ENCODE results near the gene PDE4D. TPM values are rescaled to one million over a fixed set of nuclear protein-coding genes. Genes with fewer than 3 reads are reported as not detected.

The PDE4D gene
- total RNA-seq, 2 experiments from 2014 or later, result 164 to 175 TPM

DNA sequence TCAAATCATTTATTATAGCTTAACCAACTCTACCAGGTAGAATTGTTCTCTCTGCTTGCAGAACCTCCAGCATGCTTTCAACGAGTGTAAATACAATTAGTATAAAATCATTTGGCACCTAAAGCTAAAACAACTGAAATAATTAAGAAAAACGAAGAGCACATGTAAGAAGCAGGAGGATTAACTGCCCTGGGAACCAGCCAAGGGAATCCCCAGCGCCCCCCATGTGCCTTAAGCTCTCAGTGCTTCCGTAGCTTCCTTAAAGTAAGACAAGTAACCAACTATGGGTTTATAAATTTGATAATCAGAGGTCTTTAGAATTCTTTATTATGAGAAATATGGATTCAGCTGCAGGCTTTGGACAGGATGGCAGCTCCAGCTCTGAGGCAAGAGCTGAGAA lies 908.2 kb downstream of the PDE4D start:
- no peaks in the 10 kb centered on the region for H3K27me3 ChIP-seq (ENCODE audit: control insufficient read depth in 1 of 2, insufficient read depth in 2 of 2, low read length in 2 of 2)
- no peak for DNase-seq

DNA sequence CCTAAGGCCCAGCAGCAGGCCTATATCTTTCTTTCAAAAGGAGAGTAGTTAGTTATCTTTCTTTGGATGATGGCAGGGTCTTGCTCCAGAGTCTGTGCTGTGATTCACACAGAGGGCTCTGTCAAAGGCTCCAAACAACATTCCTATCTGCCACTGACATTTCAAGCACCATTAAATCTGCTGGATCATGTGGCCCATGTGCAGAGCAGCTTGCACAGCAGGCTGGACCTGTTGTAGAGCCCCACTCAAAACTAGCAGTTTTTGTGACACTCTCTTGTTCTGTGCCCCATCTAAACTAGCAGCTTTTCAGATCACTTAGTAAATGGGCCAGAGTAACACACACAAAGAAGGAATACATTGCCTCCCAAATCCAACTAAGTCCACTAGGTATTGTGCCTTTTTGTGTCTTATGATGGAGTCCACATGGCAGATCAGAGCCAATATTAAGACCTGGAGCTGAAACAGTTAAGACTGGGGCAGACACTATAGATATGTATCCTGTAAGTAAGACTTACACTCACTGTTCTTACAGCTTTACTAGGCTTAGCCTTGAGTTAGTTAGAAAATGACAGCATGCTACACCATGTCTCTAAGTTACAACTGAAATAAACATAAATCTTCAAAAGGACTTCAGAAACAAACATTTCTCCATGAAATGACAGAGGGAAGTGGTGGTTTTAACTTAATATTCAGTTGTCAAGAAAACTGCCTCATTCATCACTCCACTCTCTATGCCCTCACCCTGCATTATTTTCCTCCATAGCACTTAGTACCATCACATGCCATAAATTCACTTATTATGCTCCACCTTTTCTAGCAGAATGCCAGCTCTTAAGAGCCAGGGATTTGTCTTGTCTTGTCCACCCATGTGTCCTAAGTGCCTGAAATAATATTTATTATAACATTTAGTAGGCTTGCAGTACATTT lies 909.7 kb downstream of the PDE4D start:
- H3K9me3 Mint-ChIP-seq, result no peaks in the 10 kb centered on the region
- H3K27ac Mint-ChIP-seq, result no peak overlapping the region
- Histone ChIP-seq H3K4me1 (ENCODE audit: insufficient read depth, low read length) (no peaks in the 10 kb centered on the region), H3K9me3 (ENCODE audit: control insufficient read depth in 1 of 2, insufficient read depth in 1 of 2, low read length in 2 of 2) (no peaks in the 10 kb centered on the region), H3K4me3 (ENCODE audit: low read length) (no peak overlapping the region), H3K36me3 (ENCODE audit: insufficient read depth, low read length) (peaks cover 68% of the 10 kb centered on the region), H3K27me3 (ENCODE audit: control insufficient read depth in 1 of 2, insufficient read depth in 2 of 2, low read length in 2 of 2) (no peaks in the 10 kb centered on the region), H3K27ac (ENCODE audit: low read depth in 1 of 2, low read length in 2 of 2) (no peak overlapping the region)
- H3K27me3 Mint-ChIP-seq, result no peaks in the 10 kb centered on the region
- H3K4me3 Mint-ChIP-seq, result no peak overlapping the region
- peaks cover 90% of the 10 kb centered on the region for H3K36me3 Mint-ChIP-seq (ENCODE audit: low read depth)
- no peak for DNase-seq
- no peaks in the 10 kb centered on the region for H3K4me1 Mint-ChIP-seq (ENCODE audit: low read depth)
- POLR2A ChIA-PET, result interaction anchor here (1.3 kb wide), 1 partner anchor 9 kb away, joined by 3 read pairs; no protein-coding TSS in a partner anchor
- TF ChIP-seq, protein P1, sequence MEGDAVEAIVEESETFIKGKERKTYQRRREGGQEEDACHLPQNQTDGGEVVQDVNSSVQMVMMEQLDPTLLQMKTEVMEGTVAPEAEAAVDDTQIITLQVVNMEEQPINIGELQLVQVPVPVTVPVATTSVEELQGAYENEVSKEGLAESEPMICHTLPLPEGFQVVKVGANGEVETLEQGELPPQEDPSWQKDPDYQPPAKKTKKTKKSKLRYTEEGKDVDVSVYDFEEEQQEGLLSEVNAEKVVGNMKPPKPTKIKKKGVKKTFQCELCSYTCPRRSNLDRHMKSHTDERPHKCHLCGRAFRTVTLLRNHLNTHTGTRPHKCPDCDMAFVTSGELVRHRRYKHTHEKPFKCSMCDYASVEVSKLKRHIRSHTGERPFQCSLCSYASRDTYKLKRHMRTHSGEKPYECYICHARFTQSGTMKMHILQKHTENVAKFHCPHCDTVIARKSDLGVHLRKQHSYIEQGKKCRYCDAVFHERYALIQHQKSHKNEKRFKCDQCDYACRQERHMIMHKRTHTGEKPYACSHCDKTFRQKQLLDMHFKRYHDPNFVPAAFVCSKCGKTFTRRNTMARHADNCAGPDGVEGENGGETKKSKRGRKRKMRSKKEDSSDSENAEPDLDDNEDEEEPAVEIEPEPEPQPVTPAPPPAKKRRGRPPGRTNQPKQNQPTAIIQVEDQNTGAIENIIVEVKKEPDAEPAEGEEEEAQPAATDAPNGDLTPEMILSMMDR (IDR thresholded peaks at IDR 0.05), result no peak
- no peak for ATAC-seq (ENCODE audit: poor library complexity)
- intact Hi-C loops (cut with DNase I, micrococcal nuclease), result no loop called here
- CTCF ChIA-PET, result no interaction called here

More for the DNA sequence above, 908.2 kb downstream of the PDE4D start:
- TF ChIP-seq, protein P1 (IDR thresholded peaks at IDR 0.05), result no peak
- Histone ChIP-seq H3K27ac (ENCODE audit: low read depth in 1 of 2, low read length in 2 of 2) (no peak overlapping the region), H3K9me3 (ENCODE audit: control insufficient read depth in 1 of 2, insufficient read depth in 1 of 2, low read length in 2 of 2) (no peaks in the 10 kb centered on the region), H3K4me1 (ENCODE audit: insufficient read depth, low read length) (no peaks in the 10 kb centered on the region), H3K4me3 (ENCODE audit: low read length) (no peak overlapping the region), H3K36me3 (ENCODE audit: insufficient read depth, low read length) (peaks cover 74% of the 10 kb centered on the region)
- H3K4me3 Mint-ChIP-seq, result no peak overlapping the region
- CTCF ChIA-PET, result interaction anchor here (1.1 kb wide), 1 partner anchor 10 kb away, joined by 3 read pairs; no protein-coding TSS in a partner anchor
- no peak for ATAC-seq (ENCODE audit: poor library complexity)
- POLR2A ChIA-PET, result interaction anchor here (0.6 to 1.3 kb wide), 2 partner anchors 10 to 87 kb away, joined by 3 read pairs; no protein-coding TSS in a partner anchor
- H3K36me3 Mint-ChIP-seq (ENCODE audit: low read depth), result peaks cover 90% of the 10 kb centered on the region
- intact Hi-C loops (cut with DNase I, micrococcal nuclease), result no loop called here
- no peaks in the 10 kb centered on the region for H3K4me1 Mint-ChIP-seq (ENCODE audit: low read depth)
- no peaks in the 10 kb centered on the region for H3K27me3 Mint-ChIP-seq
- no peak overlapping the region for H3K27ac Mint-ChIP-seq
- no peaks in the 10 kb centered on the region for H3K9me3 Mint-ChIP-seq

DNA sequence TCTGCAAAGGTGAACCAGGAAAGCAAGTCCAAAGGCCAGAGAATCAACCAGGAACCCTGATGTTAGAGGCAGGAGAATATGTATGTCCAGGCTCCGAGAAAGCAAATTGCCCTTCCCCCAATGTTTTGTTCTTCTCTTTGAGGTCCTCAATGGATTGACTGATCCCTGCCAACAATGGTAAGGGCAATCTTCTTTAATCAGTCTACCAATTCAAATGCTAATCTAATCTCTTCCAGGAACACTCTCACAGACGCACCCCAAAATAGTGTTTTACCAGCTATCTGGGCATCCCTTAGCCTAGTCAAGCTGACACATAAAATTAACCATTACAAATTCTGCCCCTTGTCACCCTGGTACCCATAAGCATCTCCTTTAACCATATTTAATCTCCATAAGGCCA lies 912.6 kb downstream of the PDE4D start:
- peak overlapping the region; percentile 40 for H3K27ac Mint-ChIP-seq
- no peaks in the 10 kb centered on the region for H3K4me1 Mint-ChIP-seq (ENCODE audit: low read depth)
- CTCF ChIA-PET, result no interaction called here
- Histone ChIP-seq H3K4me3 (ENCODE audit: low read length) (no peak overlapping the region), H3K27me3 (ENCODE audit: control insufficient read depth in 1 of 2, insufficient read depth in 2 of 2, low read length in 2 of 2) (no peaks in the 10 kb centered on the region), H3K36me3 (ENCODE audit: insufficient read depth, low read length) (peaks cover 63% of the 10 kb centered on the region), H3K4me1 (ENCODE audit: insufficient read depth, low read length) (no peaks in the 10 kb centered on the region), H3K9me3 (ENCODE audit: control insufficient read depth in 1 of 2, insufficient read depth in 1 of 2, low read length in 2 of 2) (no peaks in the 10 kb centered on the region), H3K27ac (ENCODE audit: low read depth in 1 of 2, low read length in 2 of 2) (no peak overlapping the region)
- TF ChIP-seq, protein P1 (IDR thresholded peaks at IDR 0.05), result no peak
- POLR2A ChIA-PET, result no interaction called here
- no peak overlapping the region for H3K4me3 Mint-ChIP-seq
- peaks cover 92% of the 10 kb centered on the region for H3K36me3 Mint-ChIP-seq (ENCODE audit: low read depth)
- no peaks in the 10 kb centered on the region for H3K27me3 Mint-ChIP-seq
- DNase-seq (no peak), ATAC-seq (ENCODE audit: poor library complexity) (no peak)
- no peaks in the 10 kb centered on the region for H3K9me3 Mint-ChIP-seq
- intact Hi-C loops (cut with DNase I, micrococcal nuclease), result no loop called here
